ENCODE measurements around the gene ARHGAP1.
"Not testable (repeated sequence)": the region's sequence is repeated elsewhere in the genome, so short reads cannot be mapped to it uniquely, and the experiment has no call there.

ARHGAP1 gene

GRCh38 chr11:46722566-46723358, 22.3 kb upstream of the ARHGAP1 start:
- no peak for DNase-seq

- DNase-seq, result no peak
These were observed 20.9 kb upstream of the ARHGAP1 start for GRCh38 chr11:46721286-46721685.

GRCh38 chr11:46719543-46720218, 19.3 kb upstream of the ARHGAP1 start:
- no peak for DNase-seq

- DNase-seq, result no peak
These were observed 18.7 kb upstream of the ARHGAP1 start, which contains the start of gene F2 for GRCh38 chr11:46719048-46719542. Gene F2 (plus strand): TSS chr11:46719213. CDS start chr11:46719236, 23 bp downstream.

- DNase-seq, result no peak
These were observed 18.0 kb upstream of the ARHGAP1 start for GRCh38 chr11:46718155-46719019.

- DNase-seq, result not testable (repeated sequence)
These were observed 17.4 kb upstream of the ARHGAP1 start for GRCh38 chr11:46717825-46718154.

- no peak for DNase-seq
These were observed 12.6 kb upstream of the ARHGAP1 start for GRCh38 chr11:46712874-46713576.

- no peak for DNase-seq
These were observed 10.9 kb upstream of the ARHGAP1 start for GRCh38 chr11:46711303-46711702.

GRCh38 chr11:46710821-46711269, 10.4 kb upstream of the ARHGAP1 start:
- no peak for DNase-seq

- DNase-seq, result not testable (repeated sequence)
These were observed 8.9 kb upstream of the ARHGAP1 start for GRCh38 chr11:46709351-46709750.

- no peak for DNase-seq
These were observed 6.5 kb upstream of the ARHGAP1 start for GRCh38 chr11:46706886-46707285.

- DNase-seq, result no peak
These were observed 4.8 kb upstream of the ARHGAP1 start for GRCh38 chr11:46705070-46705688.

- DNase-seq, result no peak
These were observed 747 bp upstream of the ARHGAP1 start for GRCh38 chr11:46701078-46701654.

- DNase-seq, result no peak
These were observed 1.8 kb downstream of the ARHGAP1 start for GRCh38 chr11:46698597-46698996.

- DNase-seq, result no peak
These were observed 2.7 kb downstream of the ARHGAP1 start for GRCh38 chr11:46697723-46698122.

- DNase-seq, result no peak
These were observed 3.1 kb downstream of the ARHGAP1 start for GRCh38 chr11:46697303-46697702.

GRCh38 chr11:46696212-46696558, 4.2 kb downstream of the ARHGAP1 start:
- no peak for DNase-seq

GRCh38 chr11:46695345-46696211, 4.8 kb downstream of the ARHGAP1 start:
- no peak for DNase-seq

GRCh38 chr11:46694607-46695006, 5.8 kb downstream of the ARHGAP1 start:
- DNase-seq, result no peak

- DNase-seq, result no peak
These were observed 6.3 kb downstream of the ARHGAP1 start for GRCh38 chr11:46694072-46694471.

GRCh38 chr11:46693597-46694012, 6.8 kb downstream of the ARHGAP1 start:
- DNase-seq, result no peak

All from COR-L47 (cell line).